GM20431 (cell line): ENCODE measurements around the gene ZNF500.
"Not testable (repeated sequence)": the region's sequence is repeated elsewhere in the genome, so short reads cannot be mapped to it uniquely, and the experiment has no call there.

Source experiments
- in situ Hi-C: fragments of 300-500 bp; cut with MseI, MboI; formaldehyde crosslinking; loops from one replicate; pipeline ENCODE4 v1.15.0; 2020; ENCODE audit warnings: low sequenced_read_pairs; ENCODE audit not compliant: unreplicated experiment

The ZNF500 gene

DNA sequence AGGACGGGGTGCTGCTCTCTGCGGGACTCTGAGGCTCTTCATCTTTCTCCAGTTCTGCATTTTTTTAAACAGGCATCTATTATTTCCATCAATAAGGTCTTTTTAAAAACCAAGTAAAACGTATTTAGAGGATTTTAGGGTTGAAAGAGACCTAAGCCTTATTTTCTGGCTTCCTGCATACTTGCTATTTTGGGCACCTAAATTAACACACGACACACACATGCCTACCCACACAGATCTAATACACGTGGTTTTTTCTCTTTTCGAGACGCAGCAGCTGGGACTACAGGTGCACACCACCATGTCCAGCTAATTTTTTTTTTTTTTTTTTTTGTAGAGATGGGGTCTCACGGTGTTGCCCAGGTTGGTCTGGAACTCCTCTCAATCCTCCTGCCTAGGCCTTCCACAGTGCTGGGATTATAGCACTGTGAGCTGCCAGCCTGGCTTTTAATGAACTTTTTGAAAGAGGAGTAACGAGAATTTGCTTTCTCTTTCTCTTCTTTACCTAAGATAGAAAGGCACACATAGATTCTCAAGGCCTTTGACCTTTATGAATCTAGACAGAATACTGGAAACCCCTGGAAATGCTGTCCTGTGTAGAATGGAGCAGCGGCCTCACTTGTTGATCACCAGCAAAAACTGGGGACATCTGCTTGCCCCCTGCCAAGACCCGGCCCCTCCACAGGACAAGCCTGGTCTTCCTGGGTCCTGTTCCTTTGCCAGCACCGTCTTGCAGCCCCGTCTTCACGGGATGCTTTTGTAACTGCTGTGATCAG lies 18.9 kb downstream of the ZNF500 start:
- in situ Hi-C loops: no loop called here

DNA sequence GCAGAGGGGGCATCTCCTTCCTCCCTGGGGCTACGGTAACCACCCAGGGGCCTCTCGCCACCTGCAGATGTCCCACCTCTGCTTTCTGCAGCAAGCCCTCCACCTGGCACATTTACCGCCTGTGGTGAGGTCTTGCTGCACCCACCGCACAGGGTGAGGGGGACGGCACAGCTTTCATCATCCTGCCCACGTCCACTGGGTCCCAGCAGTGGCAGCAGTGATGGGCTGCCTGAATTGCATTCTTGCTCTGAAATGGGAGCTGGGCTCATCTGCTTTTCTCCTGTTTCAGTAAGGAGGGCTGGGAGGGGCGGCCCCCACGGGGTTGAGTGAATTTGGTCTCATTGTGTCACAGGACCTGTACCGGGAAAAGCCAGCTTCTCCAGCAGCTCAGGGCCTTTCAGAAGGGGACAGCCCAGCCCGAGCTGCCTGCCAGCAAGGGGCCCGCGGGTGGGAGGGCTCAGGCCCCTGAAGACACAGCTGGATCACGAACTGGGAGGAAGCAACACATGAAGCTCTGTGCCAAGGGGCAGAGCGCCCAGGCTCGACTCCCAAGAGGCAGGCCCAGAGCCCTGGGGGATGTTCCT lies 19.9 kb downstream of the ZNF500 start:
- in situ Hi-C loops: no loop called here

DNA sequence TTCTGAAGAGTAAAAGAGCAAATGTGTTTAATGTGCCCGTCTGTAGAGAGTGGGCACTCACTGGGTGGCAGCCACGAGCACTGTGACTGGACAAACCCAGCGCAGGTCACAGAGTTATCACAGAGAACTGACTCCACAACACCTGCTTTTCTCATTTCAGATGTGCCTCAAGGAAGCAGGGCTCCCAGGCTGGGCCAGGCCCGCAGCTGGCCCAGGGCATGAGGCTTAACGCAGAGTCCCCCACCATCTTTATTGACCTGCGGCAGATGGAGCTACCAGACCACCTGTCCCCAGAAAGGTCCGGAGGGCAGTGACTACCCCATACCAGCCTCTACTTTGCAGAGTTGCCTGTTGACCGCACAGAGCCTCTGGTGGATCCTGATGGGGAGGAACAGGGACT lies 20.7 kb downstream of the ZNF500 start:
- in situ Hi-C loops: no loop called here

DNA sequence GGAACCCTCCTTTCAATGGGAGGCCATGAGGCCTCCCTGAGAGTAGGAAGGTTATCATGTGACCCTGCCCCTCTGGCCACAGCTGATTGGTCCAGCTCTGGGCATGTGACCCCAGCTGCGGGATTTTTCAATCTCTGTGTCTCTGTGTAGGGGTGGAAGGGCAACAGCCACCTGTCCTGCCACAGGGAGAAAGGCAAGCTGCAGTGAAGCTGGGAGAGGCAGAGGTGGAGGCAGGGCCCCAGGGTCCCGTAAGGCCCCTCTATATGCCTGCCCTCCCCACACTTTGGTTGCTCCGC lies 21.7 kb downstream of the ZNF500 start:
- in situ Hi-C loops: no loop called here

DNA sequence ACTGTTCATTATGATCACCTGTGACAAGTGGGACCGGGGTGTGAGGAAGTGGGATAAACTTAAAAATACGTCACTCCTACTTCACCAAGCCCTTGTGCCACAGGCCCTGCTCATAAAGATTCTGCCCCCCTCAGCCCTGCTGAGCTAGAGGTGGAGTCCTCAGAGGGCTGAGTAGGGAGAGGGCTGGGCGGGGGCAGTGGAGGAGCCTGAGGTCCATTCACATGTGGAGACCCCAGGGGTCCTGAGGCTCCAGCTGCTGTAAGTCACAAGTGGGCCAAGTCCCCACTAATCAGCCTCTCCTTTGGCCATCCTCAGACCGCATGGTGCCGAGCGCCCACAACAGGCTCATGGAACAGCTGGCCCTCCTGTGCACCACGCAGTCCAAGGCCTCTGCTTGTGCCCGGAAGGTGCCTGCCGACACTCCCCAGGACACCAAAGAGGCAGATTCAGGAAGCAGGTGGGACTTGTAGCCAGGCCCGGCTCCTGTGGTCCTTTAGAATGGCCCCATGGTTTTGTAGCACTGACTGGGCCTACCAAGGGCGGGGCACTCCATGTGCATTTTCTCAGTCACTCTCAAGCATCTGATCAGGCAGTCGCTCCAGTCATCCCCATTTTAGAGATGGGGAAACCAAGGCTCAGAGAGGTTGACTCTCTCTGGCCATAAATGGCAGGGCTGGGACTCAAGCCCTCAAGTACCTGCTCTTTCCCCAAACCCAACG lies 22.2 kb downstream of the ZNF500 start:
- in situ Hi-C loops: no loop called here

DNA sequence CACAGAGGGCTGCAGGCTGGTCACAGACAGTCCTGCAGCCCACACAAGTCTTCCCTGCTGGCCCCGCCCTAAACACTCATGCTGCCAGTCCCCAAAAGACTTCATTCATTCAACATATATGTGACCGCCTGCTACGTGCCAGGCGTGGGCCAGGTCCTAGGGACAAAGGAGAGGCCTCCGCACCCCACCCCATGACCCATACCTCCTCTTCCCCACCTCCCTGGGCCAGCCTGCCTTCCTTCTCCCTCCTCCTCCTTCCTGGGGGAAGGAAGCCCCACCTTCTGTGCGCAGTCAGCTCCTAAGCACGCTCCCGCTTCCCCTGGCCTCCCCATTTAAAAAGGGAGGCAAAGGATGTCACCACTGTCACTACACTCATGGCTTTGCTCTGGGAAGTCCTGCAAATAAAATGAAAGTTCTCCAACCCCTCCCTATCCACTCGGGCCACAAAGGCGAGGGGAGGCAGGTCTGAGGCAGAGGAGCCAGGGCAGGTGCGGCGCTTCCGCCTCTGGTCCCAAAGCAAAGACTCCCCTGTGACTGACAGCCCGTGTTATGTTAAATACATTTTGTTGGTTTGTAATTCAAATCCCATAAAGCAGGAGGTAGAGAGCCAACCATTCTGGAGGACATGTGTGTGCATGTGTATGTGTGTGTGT lies 23.6 kb downstream of the ZNF500 start:
- in situ Hi-C loops: no loop called here

DNA sequence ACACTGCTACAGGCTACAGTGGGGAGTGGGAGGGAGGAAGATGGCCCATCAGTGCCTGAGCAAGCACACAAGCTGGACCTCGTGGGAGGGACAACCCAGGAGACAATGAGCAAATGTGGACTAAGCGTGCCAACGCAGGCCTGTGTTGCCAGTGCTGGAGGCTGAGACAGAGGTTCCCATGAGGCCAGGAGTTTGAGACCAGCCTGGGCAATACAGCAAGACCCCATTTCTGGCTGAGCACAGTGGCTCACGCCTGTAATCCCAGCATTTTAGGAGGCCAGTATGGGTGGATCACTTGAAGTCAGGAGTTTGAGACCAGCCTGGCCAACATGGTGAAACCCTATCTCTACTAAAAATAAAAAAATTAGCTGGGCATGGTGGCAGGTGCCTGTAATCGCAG lies 28.6 kb downstream of the ZNF500 start:
- in situ Hi-C loops: not testable (repeated sequence)

DNA sequence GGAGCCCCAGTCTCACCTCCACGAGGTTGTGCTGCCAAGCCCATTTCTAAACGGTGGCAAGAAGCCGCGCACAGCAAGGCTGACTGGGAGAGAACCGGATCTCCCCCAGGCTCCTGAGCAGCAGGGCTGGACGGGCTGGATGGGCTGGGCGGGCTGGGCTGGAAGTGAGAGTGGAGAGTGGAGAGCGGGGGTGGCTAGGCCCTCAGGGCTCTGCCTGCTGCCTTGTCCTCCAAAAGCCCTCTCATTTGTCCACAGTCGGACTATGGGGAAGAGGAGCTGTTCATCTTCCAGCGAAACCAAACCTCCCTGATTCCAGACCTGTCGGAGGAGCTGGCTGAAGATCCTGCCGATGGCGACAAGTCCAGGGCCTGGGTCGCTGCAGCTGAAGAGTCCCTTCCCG lies 29.4 kb downstream of the ZNF500 start:
- in situ Hi-C loops: no loop called here

DNA sequence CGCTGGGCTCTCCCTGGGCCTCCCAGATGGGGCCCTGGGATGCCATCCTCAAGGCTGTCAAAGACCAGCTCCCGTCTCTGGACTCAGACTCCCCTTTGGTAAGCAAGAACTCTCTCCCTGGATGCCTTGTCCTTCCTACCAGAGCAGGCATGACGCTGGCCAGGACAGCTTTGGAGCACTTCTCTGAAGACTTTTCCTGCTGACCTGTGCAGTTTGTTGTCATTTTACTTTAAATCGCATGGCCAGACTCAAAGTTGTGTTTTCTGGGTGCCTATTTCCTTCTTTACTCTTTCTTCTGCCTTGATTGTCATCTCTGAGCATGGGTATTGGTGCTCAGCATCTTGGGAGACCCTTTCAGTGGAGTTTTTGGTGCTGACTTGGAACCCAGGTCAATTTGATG lies 30.4 kb downstream of the ZNF500 start:
- in situ Hi-C loops: no loop called here

DNA sequence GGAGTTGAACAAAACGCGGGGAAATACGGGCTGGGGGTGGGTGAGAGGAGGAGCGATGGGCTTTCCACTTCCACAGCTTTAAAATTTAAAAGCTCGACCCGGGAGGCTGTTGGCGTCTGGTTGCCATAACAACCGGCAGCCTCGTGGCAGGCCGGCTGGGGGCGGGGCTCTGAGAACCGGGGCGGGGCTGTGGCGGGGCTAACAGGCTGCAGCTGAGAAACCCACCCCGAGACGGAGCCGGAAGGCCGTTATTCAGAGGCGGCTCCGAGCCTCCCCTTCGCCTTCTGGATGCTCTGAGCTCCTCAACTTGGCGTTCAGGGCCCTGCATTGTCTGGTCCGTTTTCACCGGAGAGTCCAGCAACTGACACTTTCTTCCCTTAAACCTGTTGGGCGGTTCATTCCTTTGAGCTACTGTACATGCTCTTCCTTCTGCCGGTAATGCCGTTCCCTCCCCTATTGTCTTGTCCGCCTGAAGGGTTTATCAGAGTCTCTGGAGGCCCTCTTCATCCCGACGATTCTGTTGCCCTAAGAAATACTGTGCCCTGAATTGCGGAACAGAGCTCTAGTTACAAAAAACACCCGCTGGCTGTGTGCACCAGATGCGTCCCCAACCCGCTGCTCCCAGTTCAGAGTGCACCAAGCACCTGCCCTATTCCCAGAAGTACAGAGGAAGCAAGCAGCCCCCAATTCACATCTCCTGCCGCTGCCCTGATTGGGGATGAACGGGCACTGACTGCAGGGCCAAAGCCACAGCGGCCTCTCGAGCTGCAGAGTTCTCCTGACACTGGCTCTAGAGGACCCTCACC lies 32.0 kb downstream of the ZNF500 start:
- in situ Hi-C loops: no loop called here

DNA sequence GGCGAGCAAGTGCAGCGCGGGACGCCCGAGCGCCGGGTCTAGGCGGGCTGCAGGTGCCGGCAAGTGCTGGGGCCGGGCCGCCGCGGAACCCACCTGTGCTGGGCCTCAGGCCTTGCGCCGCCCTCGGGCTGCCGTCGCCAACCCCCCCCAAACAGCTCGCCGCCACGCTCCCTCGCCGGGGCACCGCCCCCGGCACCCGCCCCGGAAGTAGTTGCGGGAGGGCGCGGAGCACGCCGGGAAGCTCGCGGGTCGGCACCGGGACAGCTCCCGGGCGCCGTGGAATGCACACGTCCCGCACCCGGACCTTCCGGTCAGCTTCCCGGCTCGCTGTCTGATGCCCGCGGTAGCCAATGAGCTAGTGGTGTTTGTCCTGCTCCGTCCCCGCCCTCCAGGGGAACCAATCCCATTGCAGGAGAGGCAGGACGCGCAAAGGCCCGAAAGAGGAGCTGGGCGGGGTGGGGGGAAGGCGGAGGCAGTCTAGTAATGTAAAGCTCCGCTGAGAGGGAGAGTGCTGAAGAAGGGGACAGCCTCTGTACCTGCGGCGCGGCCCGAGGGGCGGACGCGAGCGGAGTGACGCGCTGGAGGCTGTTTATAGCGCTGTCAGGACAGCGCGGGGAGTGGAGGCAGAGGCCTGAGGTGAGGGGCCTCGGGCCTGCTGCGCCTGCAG lies 32.8 kb downstream of the ZNF500 start, which contains the start of the genes ANKS3 and DNAAF8:
Gene ANKS3 (minus strand): TSS at position 209 of the 667 bp plus-strand sequence. CDS start 4,122 bp downstream, outside the sequence.
Gene DNAAF8 (plus strand): TSS at position 475 of the 667 bp plus-strand sequence. CDS start 1,978 bp downstream, outside the sequence.
- in situ Hi-C loops: no loop called here

DNA sequence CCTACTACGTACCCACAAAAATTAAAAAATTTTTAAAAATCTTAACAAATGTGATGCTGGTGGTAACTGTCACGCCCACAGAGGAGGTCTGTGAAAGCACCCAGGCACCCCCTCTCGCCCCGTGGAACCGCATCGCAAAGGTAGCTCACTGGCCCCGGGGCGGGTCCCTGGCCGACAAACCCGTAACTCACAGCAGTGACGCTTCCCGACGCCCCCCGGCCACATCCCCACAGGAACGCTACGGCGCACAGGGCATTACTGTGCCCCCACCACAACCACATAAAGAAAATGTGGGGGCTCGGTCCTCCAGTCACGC lies 33.3 kb downstream of the ZNF500 start:
- in situ Hi-C loops: no loop called here

DNA sequence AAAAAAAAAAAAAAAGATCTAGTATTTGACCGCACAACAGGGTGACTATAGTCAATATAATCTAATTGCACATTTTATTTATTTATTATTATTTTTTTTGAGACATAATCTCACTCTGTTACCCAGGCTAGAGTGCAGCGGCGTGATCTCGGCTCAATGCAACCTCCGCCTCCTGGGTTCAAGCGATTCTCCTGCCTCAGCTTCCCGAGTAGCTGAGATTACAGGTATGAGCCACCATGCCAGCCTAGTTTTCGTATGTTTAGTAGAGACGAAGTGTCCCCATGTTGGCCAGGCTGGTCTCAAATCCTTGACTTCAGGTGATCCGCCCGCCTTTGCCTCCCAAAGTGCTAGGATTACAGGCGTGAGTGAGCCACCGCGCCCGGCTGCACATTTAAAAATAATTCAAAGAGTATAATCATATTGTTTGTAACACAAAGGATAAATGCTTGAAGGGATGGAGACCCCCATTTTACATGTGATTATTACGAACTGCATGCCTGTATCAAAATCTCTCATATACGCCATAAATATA lies 33.7 kb downstream of the ZNF500 start:
- in situ Hi-C loops: no loop called here

DNA sequence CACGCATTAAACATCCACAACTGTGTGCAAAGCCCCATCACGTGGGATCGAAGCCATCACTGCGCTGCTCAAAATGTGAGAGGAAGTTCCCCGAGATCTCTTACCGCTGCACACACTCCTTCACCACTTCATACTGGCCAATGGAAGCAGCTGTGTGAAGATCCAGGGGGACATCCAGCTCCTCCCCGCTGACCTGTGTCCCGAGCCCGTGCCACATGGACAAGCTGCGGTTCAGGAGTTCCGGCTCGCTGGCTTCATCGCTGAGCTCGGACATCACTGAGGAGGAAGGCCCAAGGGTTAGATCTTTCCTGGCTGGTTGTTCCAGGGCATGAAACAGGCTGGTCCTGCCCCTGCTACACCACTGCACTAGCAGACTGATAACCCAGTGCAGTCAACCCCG lies 37.1 kb downstream of the ZNF500 start:
- in situ Hi-C loops: no loop called here

DNA sequence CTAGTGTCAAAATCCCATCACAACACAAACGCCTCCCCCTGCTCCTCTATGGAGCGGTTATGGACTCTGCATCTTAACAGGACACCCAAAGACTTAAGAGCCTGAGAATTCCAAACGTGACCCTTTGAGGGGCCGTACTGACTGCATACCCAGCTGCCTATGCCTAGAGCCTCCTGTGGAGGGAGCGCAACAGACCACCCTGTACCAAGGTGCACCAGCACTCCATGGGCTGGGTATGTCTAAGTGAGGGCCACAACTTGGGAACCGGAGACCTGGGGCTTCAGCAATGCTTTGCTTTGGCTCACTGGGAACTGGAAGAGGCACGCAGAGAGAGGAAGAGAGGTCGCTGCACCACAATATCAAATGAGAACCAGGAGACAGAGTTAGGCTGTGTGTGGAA lies 38.3 kb downstream of the ZNF500 start:
- in situ Hi-C loops: no loop called here

DNA sequence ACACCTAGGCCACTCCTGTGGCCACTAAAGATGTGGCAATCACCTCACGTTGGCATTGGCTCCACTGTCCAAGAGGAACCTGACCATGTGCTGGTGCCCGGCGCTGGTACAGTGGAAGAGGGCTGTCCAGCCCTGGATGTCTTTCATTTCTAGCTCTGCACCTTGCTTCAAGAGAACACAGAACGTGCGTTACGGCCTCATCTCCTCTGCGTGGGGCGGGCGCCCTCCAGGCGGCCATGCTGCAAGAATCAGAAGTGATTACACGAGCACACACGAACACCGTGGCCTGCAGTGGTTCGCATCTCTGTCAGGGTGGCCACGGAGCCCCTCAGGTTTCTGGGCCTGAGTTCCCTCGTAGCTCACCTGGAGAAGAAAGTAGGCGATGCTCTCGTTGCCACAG lies 40.3 kb downstream of the ZNF500 start:
- in situ Hi-C loops: no loop called here

DNA sequence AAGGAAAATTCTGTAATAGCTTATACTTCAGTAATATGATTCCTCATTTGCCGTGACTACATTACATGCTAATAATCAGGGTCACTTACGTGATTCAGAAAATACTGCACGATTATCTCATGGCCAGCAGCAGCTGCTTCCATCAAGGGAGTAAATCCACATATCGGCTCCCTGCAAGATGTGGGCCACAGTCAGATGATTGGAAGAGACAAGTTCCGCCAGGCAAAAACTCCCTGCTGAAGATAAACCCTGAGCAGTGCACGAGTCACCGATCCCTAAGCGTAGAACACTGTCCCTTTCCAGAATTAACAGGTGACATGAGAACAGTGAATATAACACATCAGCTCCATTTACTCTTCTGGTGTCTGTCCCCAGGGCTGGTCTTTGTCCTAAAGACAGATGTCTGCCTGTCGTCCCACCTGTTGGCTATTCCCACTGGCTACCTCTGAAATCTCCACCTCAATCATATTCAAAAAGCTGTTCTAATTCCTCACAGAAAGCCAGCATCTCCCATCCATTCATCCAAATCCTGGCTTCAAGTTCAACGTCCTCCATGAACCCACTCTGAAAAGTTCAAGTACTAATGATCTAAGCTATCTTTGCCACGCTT lies 42.2 kb downstream of the ZNF500 start:
- in situ Hi-C loops: no loop called here

DNA sequence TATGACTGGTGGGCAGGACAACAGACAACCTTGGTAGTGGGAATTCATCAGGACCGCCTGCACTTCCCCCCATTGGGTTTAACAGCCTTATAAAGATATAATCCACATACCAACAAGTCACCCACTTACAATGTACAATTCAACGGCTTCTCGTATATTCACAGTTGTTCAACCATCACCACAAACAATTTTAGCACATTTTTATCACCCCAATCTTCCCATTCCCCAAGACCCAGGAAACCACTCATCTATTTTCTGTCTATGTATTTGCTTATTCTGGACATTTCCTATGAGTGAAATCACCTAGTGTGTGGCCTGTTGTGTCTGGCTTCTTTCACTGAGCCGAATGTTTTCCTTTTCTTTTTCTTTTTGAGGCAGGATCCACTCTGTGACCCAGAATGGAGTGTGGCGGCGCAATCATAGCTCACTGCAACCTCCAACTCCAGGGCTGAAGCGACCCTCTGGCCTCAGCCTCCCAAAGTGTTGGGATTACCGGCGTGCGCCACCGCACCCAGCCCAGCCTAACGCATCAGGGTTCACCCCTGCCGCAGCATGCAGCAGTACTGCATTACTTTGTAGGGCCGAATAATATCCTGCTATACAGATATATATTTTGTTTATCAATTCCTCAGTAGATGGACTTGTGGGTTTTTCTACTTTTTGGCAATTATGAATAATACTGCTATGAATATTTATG lies 43.7 kb downstream of the ZNF500 start:
- in situ Hi-C loops: no loop called here
